GM18873 (cell line): Measurements from ENCODE around the gene RPL36.
"Not testable (repeated sequence)": the region's sequence is repeated elsewhere in the genome, so short reads cannot be mapped to it uniquely, and the experiment has no call there.

Experiments used
- ATAC-seq: cut with Tn5 transposase; IDR thresholded peaks from one replicate; pipeline ENCODE4 v1.9.1; 2021; ENCODE audit warnings: mild to moderate bottlenecking, moderate library complexity, moderate number of reproducible peaks; ENCODE audit not compliant: unreplicated experiment, low FRiP score

RPL36 gene

DNA sequence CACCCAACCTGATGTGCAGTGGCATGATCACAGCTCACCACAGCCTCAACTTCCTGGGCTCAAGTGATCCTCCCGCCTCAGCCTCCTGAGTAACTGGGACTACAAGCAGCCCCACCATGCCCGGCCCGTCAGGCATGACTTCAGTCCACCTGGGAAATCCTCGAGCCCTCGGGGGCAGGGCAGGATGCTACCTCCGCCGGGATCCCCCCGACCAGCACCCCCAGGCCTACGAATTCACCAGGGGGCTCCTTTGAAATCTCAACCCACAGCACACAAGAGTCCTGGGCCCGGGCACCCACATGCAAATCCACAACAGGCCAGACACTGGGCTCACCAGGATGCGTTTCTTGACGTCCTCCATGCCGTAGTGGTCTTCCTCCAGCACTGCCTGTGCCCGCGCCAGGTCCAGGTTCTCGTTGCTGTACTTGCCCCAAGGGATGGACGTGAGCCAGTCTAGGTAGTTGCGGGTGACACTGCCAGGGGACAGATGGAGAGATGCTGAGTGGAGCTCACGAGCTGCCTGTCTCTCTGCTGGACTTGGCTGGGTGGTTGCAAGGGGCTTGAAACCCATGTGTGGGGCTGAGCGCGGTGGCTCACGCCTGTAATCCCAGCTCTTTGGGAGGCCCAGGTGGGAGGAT is 10.5 kb downstream of the RPL36 start:
- ATAC-seq, result no peak

DNA sequence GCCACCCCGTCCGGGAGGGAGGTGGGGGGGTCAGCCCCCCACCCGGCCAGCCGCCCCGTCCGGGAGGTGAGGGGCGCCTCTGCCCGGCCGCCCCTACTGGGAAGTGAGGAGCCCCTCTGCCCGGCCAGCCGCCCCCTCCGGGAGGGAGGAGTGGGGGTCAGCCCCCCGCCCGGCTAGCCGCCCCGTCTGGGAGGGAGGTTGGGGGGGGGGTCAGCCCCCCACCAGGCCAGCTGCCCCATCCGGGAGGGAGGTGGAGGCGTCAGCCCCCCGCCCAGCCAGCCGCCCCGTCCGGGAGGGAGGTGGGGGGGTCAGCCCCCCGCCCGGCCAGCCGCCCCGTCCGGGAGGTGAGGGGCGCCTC is 11.9 kb downstream of the RPL36 start:
- not testable (repeated sequence) for ATAC-seq

DNA sequence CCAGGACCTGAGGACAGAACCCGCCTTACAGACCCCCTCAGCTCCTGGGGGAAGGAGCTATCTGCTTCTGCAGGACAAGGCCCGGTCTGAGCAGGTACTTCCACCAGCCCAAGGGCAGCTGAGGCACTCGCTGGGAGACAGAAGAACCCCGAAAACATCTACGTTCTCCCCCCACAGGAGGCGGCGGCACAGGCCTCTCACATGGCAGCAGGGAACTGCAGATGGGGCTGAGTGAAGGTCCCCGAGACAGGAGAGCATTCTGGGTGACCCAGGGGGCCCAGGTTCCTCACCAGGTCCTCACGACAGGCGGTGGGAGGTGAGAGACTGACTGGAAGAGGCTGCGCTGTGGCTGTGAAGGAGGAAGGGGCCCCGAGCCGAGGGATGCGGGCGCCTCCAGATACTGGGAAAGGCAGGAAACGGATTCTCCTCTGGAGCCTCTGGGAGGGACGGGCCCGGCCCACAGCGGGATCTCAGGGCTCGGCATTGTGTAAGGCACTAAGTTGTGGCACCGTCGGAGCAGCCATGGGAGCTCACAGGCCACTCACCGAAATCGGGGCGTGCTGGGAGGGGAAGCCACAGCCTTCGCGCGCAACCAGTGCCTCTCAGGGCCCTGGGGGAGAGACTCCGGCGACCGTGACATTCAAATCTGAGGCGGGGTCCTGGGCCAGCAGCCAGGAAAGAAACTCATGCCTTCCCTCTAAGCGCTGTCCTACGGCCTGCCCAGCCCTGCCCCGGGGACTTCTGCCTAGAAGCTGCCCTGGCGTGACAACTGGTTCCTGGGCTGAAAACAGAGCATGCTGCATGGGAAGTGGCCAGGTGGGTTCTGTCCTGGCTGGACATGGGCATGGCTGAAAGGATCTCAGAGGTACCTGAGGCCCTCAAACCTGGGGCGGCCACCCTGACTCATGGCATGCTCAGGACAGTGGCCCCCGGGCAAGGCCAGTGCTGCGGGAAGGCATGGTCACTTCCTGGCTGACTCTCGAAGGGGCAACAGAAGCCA is 14.0 kb downstream of the RPL36 start:
- no peak for ATAC-seq

GRCh38 chr19:5705552-5705951 is 15.5 kb downstream of the RPL36 start:
- ATAC-seq, result no peak

- ATAC-seq, result no peak
Observed at GRCh38 chr19:5706876-5707573, 16.9 kb downstream of the RPL36 start.

DNA sequence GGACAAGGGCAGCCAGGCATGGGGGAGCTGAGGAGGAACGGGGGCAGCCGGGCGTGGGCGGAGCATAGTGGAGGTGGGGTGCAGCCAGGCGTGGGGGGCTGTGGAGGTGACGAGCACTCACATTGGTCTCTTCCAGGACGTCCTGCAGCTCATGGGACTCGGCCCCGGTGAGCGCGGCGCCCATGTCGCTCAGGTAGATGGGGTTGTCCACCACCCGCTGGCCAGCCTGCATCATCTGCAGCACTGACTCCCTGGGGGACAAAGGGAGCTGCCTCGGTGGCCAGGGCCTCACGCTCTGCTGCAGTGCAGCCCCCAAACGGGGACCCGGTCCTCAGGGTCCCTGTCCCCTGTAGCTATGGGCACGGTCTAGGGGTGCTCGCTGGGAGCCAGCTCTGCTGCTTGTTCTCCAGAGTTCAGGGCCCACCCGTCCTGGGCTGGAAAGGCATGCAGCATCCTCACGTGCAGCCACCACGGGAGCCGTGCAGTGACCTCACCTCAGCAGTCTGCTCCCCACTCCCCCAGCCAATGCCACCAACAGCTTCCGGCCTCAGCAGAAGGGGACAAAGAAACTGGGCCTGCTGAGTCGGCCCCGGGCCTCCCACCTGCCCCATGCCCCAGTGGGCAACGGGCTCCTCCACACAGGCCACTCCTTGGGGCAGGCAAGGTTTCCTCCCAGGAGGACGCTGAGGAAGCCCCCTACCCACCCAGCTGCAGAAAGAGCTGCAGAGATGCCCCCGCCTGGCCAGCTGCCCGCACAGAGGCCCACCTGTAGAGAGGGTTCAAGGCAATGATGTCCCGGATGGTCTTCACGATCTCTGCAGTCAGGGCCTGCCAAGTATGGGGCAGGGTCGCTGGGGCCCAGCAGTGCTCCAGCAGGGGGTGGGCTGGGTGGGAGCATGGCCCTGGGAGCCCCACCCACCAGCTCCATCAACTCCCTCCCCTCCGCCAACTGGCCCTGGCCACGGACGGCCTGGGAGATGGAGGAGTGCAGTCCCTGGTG is 17.8 kb downstream of the RPL36 start:
- ATAC-seq, result no peak

DNA sequence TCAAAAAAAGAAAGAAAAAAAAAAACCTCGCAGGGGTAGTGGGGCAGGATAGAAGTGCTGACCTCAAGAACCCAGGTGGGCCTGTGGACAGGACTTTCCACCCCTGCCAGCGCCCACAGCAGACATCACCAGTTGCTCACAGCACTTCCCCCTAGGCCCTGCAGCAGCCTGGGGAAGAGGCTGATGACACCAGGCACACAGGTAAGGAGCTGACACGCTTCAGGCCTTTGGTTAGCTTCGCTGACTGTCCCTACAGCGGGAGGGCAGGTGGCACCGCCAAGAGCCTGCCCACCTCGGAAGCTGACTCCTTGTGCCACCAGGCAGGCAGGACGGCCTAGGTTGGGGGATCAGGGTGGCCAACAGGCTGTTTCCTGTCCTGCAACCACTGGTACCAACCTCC is 20.9 kb downstream of the RPL36 start:
- no peak for ATAC-seq

DNA sequence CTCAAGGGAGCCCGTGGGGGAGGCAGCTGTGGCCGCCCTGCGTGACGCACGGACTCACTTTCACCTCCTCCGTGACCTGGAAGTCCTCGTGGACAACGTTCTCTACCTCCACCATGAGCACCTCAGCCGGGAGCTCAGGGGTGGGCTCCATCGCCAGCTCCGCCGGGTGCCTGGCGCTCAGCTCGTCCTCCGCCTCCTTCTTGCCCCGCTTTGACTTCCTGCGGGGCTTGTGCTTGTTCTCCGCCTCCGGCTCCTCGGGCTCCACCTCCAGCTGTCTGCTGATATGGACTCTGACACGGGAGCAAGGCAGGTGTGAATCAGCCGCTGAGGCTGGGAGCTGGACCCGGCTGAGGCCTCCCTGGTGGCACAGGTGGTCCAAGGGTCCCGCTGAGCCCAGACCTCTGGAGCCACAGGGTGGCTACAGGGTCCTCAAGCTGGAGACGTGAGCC is 21.6 kb downstream of the RPL36 start:
- ATAC-seq, result no peak

- ATAC-seq, result no peak
Observed at GRCh38 chr19:5713228-5713627, 23.1 kb downstream of the RPL36 start.

GRCh38 chr19:5714816-5715215 is 24.7 kb downstream of the RPL36 start:
- ATAC-seq, result no peak

- ATAC-seq, result no peak
Observed at GRCh38 chr19:5717215-5717935, 27.3 kb downstream of the RPL36 start.

DNA sequence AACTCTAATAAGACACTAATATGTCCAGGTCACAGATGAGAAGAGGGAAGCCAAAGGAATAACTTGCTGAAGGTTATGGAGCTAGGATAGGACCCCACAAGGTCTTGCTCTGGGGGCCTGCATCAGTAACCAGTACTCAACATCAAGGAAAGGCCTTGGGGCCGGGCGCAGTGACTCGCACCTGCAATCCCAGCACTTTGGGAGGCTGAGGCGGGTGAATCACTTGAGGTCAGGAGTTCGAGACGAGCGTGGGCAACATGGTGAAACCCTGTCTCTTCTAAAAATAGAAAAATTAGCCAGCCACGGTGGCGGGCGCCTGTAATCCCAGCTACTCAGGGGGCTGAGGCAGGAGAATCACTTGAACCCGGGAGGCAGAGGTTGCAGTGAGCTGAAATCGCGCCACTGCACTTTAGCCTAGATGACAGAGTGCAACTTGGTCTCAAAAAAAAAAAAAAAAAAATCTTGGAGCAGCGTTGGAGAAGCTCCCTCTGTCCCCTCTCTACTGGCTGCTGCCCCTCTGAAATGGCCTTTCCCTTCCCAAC is 28.0 kb downstream of the RPL36 start:
- no peak for ATAC-seq

DNA sequence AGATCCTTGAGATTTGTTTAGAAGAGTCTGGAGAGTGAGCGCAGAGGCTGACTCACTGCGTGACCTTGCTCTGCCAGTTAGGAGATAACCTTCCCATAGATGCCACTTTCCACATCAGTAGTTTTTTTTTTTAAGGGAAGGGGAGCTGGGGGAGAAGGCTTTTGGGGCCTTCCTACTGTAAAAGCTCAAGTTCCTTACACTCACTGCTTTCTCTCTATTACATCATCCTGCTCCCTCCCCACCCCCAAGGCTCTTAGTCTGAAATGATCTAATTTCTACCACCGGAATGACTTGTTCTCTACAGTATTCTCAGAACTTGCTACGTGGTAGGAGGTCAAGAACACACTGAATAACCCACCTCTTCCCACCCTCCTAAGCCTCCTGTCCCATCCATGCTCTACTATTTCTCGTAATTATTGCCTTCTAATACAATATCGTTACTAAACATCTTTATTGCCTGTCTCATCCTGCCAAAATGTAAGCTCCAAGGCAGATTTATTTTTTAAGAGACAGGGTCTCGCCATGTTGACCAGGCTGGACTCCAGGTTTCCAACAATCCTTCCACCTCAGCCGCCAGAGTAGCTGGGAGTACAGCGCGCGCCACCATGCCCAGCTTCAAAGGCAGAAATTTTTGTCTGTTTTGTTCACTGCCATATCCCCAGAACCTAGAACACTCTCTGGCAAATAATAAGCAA is 28.6 kb downstream of the RPL36 start:
- ATAC-seq, result no peak

DNA sequence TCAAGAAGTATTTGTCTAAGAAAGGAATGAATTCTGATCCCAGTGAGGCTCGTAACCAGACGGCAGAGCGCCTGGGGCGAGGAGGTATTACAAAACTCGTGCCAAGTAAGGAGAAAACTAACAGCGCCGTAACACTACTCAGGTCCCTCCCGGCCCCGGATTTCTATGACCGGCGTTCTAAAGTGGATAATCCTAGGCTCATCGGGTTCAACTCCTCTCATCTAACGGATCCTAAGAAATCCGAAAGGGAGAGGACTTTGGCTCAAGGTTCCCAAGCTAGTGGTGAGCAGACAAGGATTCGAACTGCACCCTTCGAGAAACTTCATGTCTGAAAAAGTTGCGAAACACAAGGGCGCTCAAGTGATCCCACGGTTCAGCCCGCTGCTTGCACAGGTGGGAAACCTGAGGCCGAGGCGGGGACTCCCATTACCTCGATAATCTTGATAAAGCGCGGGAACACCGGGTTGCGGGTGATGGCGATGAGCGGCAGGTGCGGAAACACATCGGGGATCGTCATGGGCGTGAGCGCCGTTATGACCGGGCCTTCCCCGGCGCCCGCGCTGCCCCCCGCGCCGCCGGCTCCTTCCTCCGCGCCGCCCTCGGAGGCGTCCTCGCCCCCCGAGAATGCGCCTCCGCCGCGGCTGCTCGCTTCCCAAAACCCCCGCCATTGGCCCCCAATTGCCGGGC is 29.3 kb downstream of the RPL36 start:
- ATAC-seq, result no peak

DNA sequence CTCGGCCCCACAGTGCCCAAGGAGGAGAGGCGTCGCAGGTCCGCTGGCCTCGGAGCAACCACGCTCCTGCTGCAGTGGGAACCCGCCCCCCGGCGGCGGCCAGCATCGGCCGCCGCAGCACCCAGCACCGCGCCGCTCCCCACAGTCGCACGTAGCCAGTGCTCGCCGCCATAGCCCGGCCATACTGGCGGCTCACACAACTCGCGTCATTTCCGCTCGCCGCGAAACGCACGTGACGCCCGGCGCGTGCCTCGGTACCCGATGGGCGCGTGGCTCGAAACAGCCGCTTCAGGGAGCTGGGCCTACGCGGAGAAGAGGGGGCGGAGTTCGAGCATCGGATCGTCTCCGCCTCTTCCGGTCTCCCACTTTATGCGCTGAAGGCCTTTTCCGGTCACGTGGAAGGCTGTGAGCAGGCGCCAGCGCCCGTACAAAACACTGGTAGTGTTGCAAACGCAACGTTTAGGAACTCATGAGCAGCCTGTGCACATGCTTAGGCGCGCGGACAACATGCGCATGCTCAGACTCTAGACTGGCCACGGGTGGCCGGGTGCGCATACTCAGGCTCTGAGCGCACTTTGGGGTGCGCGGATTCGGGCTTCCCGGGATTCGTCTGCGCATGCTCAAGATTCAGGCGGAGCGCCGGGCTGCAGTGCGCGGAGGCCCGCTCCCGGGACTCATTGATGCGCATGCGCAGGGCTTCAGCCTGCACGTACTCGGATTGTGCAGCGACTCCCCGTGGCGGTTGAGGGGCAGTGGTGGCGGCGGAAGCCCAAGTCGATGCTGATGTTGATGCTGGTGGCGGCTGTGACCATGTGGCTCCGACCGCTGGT is 30.1 kb downstream of the RPL36 start, which contains the start of the genes CATSPERD and LONP1:
Gene CATSPERD, plus strand, starts transcription at position 677 of the 830 bp plus-strand sequence. Its CDS starts 101 bp downstream, at position 778.
Gene LONP1, minus strand, starts transcription at position 186 of the 830 bp plus-strand sequence. Its CDS starts 14 bp downstream, at position 172.
- ATAC-seq, result peak; percentile 86

DNA sequence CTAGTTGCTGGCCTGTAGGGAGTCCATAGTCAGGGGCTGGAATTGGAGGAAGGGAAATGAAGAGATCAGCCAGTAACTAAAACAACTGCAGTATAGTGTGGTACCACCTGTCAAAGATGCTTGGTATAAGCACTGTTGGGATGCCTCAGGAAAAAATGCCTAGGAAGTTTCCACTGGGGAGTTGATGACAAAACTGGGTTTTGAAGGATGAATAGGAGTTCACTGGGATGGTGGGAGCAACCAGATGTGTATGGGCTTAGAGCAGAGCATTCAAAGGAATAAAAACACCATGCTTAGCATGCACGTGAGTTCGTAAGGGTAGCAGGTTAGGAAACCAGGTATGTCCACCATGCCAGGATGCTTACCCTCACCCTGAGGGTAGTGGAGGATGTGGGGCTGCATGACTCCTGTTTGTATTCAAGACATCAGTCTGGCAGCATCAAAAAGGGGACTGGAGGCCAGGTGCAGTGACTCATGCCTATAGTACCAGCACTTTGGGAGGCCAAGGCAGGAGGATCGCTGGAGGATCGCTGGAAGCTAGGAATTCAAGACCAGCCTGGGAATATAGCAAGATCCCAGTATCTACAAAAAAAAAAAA is 37.5 kb downstream of the RPL36 start:
- no peak for ATAC-seq
